SHP77 treated with DMSO at 0.1 percent for 48 hours (cell line): ENCODE data around the gene GNAL.
"Not testable (repeated sequence)": the region's sequence is repeated elsewhere in the genome, so short reads cannot be mapped to it uniquely, and the experiment has no call there.

Experiments
- DNase-seq: peaks from one replicate; lab custom pipeline; 2025; lab: John Stamatoyannopoulos, UW

Gene GNAL

GRCh38 chr18:11850821-11851145 lies 161.7 kb downstream of the GNAL start:
- peak; percentile 26 for DNase-seq

GRCh38 chr18:11851146-11851805 lies 162.2 kb downstream of the GNAL start, which contains the start of gene CHMP1B:
Gene CHMP1B (plus strand): TSS chr18:11851413. CDS start chr18:11851512, 99 bp downstream.
- DNase-seq = peak; percentile 75

- DNase-seq = no peak
Measured at GRCh38 chr18:11851806-11852337, 162.8 kb downstream of the GNAL start.

GRCh38 chr18:11854554-11854953 lies 165.5 kb downstream of the GNAL start:
- not testable (repeated sequence) for DNase-seq

- DNase-seq = peak; percentile 64
Measured at GRCh38 chr18:11857177-11857887, 168.3 kb downstream of the GNAL start.

GRCh38 chr18:11859282-11859830 lies 170.3 kb downstream of the GNAL start:
- no peak for DNase-seq

- DNase-seq = no peak
Measured at GRCh38 chr18:11859903-11860407, 170.9 kb downstream of the GNAL start.

GRCh38 chr18:11860594-11861450 lies 171.8 kb downstream of the GNAL start:
- DNase-seq = no peak

- no peak for DNase-seq
Measured at GRCh38 chr18:11861583-11862288, 172.7 kb downstream of the GNAL start.

- no peak for DNase-seq
Measured at GRCh38 chr18:11862468-11863137, 173.5 kb downstream of the GNAL start.

GRCh38 chr18:11864471-11864870 lies 175.4 kb downstream of the GNAL start:
- DNase-seq = no peak

- no peak for DNase-seq
Measured at GRCh38 chr18:11865071-11865470, 176.0 kb downstream of the GNAL start.

- no peak for DNase-seq
Measured at GRCh38 chr18:11866329-11866728, 177.3 kb downstream of the GNAL start.

GRCh38 chr18:11866764-11867163 lies 177.7 kb downstream of the GNAL start:
- DNase-seq = no peak

- no peak for DNase-seq
Measured at GRCh38 chr18:11868230-11868629, 179.2 kb downstream of the GNAL start.

- DNase-seq = no peak
Measured at GRCh38 chr18:11871501-11871900, 182.4 kb downstream of the GNAL start.

- DNase-seq = peak; percentile 45
Measured at GRCh38 chr18:11872479-11873136, 183.5 kb downstream of the GNAL start.

- no peak for DNase-seq
Measured at GRCh38 chr18:11873670-11874340, 184.7 kb downstream of the GNAL start.

GRCh38 chr18:11874676-11875075 lies 185.6 kb downstream of the GNAL start:
- DNase-seq = no peak
